GM12875 (cell line): ENCODE results near the gene EDEM3.
"Not testable (repeated sequence)": the region's sequence is repeated elsewhere in the genome, so short reads cannot be mapped to it uniquely, and the experiment has no call there.

Experiments
- H3K4me3 ChIP-seq: one replicate; pipeline ENCODE4 v1.5.1; 2011; ENCODE audit warnings: low read depth, low read length, control low read depth
- CTCF ChIP-seq: IDR thresholded peaks from 2 replicates; pipeline ENCODE4 v1.5.1; 2011; ENCODE audit warnings: low read depth, mild to moderate bottlenecking, control low read depth, inconsistent platforms, low read length, moderate library complexity, borderline replicate concordance; ENCODE audit not compliant: insufficient read depth

EDEM3 gene

DNA sequence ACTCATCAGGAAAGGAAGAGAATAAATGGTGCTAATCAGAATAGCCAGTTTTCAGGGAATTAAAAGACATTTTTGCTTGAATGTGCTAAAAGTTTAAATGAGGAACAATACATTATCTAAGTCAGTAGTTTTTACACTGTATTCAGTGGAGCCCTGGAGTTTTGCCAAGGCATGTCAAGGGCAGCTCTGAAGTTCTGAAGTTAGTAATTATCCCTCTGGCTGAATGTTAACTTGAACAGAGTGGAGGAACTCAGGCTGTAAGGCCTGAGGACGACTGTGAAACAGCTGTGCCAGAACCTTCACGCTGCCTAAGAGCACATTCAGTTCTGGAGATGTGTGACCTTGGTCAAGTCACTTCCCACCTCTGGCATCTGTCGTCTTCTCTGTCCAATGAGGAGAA lies 68.1 kb downstream of the EDEM3 start:
- no peak for TF ChIP-seq CTCF
- H3K4me3 ChIP-seq, result no peak overlapping the region

DNA sequence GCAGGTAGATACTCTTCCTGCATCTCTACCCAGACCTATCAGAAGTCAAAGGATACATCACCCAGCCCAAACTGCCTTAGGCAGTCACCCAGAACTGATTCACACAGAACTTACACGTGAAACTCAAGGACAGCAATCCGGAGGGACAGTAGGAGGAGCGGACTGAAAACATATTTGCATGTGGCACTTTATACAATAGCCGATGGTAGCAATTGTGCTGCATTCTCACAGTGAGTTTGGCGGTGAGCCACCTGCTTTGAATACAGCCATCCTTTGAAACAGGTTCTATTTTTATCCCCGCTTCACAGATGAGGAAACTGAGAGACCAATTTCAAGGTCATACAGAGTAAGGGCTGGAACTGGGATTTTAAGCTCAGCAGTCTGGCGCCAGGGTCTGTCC lies 69.5 kb downstream of the EDEM3 start:
- no peak for TF ChIP-seq CTCF
- H3K4me3 ChIP-seq, result no peak overlapping the region

GRCh38 chr1:184684285-184685074 lies 70.2 kb downstream of the EDEM3 start:
- no peak overlapping the region for H3K4me3 ChIP-seq
- no peak for TF ChIP-seq CTCF

DNA sequence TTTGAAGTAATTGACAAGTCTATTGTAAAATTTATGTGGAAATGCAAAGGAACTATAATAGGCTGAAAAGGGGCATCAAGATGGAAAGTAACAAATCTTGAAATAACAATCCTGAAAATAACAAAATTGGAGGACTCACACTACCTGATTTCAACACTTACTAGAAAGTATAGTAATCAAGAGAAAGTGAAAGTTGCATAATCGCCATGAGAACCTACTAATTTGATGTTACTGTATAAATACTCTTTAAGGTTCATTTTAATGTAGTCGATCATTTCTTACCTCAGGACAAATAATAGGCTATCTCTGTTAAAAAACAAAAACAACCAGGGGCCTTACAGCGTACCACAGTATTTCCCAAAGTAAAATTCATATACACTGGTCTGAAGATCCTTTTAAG lies 71.7 kb downstream of the EDEM3 start:
- H3K4me3 ChIP-seq, result no peak overlapping the region
- no peak for TF ChIP-seq CTCF

DNA sequence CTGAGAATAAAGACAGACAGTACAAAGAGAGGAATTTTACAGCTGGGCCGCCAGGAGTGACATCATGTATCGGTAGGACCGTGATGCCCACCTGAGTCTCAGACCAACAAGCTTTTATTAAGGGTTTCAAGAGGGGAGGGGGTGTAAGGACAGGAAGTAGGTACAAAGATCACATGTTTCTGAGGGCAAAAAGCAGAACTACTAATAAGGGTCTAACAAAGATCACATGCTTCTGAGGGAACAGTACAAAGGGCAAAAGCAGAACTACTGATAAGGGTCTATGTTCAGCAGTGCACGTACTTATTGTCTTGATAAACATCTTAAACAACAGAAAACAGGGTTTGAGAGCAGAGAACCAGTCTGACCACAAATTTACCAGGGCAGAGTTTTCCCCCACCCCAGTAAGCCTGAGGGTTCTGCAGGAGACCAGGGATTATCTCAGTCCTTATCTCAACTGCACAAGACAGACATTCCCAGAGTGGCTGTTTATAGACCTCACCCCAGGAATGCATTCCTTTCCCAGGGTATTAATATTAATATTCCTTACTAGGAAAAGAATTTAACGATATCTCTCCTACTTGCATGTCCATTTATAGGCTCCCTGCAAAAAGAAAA lies 73.9 kb downstream of the EDEM3 start:
- not testable (repeated sequence) for H3K4me3 ChIP-seq

GRCh38 chr1:184679472-184679871 lies 75.2 kb downstream of the EDEM3 start:
- H3K4me3 ChIP-seq, result not testable (repeated sequence)

GRCh38 chr1:184677344-184677743 lies 77.3 kb downstream of the EDEM3 start:
- TF ChIP-seq CTCF, result no peak
- no peak overlapping the region for H3K4me3 ChIP-seq

DNA sequence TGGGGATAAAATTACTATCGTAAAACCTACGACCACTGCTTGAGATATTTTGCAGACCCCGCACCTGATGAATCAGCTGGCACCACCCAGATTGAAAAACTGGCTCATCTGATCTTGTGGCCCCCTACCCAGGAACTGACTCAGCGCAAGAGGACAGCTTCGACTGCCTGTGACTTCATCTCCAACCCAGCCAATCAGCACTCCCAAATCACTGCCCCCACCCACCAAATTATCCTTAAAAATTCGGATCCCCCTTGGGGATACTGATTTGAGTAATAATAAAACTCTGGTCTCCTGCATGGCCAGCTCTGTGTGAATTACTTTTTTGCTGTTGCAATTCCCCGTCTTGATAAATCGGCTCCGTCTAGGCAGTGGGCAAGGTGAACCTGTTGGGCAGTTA lies 81.4 kb downstream of the EDEM3 start:
- no peak for TF ChIP-seq CTCF
- no peak overlapping the region for H3K4me3 ChIP-seq
